HG03280 (cell line): ENCODE data around the gene OR6B3.

Experiments used
- ATAC-seq: cut with Tn5 transposase; IDR thresholded peaks from one replicate; pipeline ENCODE4 v1.9.1; 2021; ENCODE audit warnings: mild to moderate bottlenecking, moderate library complexity; ENCODE audit not compliant: unreplicated experiment

OR6B3 gene

GRCh38 chr2:240053173-240054155 is at the start of gene OR6B3:
Gene OR6B3 (minus strand): TSS chr2:240053521.
- ATAC-seq: no peak

GRCh38 chr2:240098349-240098748 is 45.0 kb upstream of the OR6B3 start:
- no peak for ATAC-seq

- ATAC-seq: no peak
These were observed 42.5 kb upstream of the OR6B3 start for GRCh38 chr2:240095556-240096523.

- no peak for ATAC-seq
These were observed 36.0 kb upstream of the OR6B3 start for GRCh38 chr2:240089306-240089705.

DNA sequence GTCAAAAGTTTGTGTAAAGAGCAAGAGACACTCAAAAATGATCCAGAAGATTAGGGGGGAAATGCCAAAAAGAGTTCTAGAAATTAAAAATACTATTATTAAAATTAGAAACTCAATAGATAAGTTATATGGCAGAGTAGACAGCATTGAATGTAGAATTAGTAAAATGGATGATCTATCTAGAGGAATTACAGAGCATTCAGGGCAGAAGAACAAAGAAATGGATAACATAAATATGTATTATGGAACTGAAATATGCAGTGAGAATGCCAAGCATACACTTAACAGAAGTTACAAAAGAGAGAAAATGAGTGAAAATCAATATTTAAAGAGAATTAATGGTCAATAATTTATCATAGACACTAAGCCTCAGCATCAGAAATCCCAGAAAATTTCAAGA is 33.2 kb upstream of the OR6B3 start:
- ATAC-seq: no peak

DNA sequence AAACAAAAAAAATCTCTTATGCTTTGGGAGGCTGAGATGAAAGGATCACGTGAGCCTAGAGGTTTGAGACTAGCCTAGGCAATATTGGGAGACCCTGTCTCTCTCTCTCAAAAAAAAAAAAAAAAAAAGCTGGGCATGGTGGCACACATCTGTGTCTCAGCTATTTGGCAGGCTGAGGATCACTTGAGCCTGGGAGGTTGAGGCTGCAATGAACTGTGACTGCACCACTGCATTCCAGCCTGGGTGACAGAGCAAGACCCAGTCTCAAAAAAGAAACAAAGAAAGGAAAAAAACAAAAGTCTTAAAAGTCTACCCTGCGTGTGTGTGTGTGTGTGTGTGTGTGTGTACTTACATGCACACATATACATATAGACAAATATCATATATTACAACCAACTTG is 25.3 kb upstream of the OR6B3 start:
- ATAC-seq: no peak

DNA sequence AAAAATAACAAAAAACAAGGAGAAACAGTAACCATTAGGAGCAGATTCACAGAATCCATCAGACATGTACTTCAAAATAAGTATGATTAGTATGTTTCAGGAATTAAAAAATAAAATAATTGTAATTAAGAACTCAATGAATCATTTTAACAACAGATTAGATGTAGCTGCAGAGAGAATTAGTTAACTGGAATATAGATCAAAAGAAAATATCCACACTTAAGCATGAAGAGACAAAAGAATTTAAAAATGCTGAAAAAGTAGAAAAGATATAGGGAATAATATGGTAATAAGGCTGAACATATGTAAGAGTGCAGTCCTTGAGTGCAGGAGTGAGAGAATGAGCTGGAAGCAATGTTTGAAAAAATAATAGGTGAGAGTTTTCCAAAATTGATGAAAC is 24.1 kb upstream of the OR6B3 start:
- ATAC-seq: no peak

DNA sequence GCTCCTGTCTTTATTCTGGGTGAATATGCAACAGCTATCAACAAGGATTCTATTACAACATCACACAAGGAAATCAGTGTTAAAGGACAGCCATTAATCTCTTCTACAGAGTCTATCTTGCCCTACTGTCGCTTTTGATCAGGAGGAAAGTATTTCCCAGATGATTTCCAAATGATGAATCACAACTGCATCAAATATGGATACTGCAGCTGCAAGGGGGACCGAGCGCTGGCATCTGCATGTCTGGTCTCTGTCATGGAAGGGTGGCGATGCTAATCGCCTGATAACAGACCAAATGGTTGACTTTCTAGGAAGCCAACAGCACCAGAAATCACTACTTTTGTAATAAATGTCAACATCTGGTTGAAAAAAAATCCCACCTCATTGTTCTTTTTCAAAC is 21.2 kb upstream of the OR6B3 start:
- no peak for ATAC-seq

DNA sequence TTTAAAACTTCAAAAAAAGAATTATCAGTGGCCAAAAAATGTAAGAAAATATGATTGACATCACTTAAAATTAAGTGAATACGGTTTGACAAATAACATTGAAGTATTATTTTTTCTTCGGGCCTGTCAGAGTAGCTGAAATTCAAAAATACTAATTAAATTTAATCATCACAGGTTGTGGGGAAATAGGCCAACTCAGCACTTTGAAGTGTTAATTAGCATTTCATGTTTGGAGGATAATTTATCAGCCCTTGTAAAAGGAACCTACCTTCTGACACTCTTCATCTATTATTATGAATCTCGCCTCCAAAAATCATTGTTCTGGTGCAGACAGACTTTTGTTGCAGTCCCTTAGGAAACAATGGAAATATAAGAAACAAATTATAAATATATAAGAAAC is 17.6 kb upstream of the OR6B3 start:
- ATAC-seq: no peak

DNA sequence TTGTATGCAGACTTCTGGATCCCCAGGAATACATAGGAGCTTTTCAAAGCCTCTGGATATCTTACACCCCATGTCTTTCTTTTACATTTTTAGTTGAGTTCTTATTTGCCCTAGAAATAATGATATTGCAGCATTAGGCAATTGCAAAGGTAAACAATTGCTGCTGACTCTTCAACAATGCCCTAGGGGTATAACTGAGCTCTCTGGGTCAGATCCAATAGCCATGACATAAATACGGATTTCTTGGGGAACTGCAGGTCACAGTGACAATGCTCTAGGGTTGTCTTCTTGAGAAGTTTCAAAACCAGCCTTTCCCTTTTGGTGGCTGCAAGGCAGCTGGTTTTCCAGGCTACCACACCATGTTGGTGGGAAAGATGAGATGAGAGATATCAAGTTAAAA is 16.5 kb upstream of the OR6B3 start:
- ATAC-seq: no peak

DNA sequence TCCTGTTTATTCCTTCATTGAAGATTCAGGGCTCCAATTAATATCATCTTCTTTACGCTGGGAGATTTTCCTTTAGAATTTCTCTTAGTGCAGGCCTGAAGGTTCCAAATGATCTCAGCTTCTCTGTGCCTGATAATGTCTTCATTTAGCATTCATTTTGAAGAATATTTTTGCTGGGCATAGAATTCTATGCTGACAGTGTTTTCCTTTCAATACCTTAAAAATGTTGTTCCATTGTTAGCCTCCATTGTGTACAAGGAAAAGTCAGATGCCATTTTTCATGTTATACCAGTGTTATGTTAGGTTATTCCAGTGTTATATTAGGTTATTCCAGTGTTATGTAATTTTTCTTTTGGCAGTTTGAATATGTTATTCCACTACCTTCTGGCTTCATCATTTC is 14.9 kb upstream of the OR6B3 start:
- ATAC-seq: no peak

DNA sequence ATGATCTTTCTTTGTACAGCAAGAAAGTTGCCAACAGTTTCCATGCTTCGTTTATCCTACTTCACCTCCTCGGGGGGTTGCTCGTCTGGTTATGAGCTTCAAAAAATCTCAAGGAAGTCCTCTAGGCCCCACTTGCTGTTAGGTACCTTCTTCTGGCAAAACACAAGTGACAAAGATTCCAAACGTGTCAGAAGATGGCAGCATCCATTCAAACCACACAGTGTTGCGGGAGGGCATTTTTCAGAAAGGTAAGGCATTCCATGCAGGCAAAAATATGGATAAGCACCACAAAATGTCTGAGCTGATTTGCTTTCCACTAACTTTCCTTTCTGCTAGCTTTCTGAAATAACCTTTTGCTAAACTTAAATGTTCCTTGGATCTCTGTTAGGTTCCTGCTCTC is 13.2 kb upstream of the OR6B3 start:
- no peak for ATAC-seq

DNA sequence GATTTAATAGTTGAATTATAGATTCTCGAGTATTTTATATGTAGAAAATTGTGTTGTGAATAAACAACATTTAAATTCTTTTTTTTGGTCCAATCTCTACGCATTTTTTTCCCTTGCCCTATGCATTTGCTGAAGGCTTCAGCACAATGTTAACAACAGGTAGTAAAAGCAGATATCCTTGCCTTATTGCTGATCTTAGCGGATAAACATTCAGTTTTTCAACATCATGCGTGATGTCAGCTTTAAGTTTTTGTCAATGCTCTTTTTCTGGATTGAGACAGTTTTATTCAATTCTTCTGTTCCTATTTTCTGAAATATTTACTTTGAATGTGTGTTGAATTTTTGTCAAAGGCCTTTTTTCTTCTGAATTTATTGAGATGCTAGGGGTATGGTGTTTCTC is 11.6 kb upstream of the OR6B3 start:
- no peak for ATAC-seq

DNA sequence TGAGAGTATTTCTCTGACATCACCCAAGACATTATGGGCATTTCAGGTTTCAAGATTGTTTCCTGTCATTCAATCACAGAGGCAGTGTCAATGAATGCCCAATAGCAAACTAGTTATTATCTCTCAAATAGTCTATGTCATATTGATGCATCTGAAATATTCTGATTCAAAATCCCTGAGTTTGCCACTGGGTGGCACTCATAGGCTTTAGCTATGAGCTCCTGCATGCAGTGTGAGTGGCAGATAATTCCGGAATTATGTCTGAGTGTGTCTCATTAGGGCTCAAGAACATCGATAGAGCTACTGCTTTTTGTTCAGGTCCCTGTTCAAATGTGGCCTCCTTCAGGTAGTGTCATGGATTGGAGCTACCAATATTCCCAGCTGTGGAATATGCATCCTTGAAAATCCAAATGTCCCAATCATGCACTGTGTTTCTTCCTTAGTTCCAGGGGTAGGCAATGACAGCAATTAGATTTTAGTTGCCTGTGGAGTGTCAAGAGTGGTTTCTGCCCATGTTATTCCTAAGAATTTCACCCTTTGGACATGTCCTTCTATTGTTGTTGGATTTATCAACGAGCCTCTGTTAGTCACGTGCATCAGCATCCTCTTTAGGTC is 7.8 kb upstream of the OR6B3 start:
- ATAC-seq: no peak

GRCh38 chr2:240056678-240057077 is 3.4 kb upstream of the OR6B3 start:
- ATAC-seq: no peak

GRCh38 chr2:240055177-240055917 is 2.0 kb upstream of the OR6B3 start:
- no peak for ATAC-seq

GRCh38 chr2:240052524-240052923 is 797 bp downstream of the OR6B3 start:
- no peak for ATAC-seq

- ATAC-seq: no peak
These were observed 1.6 kb downstream of the OR6B3 start for GRCh38 chr2:240051697-240052096.

DNA sequence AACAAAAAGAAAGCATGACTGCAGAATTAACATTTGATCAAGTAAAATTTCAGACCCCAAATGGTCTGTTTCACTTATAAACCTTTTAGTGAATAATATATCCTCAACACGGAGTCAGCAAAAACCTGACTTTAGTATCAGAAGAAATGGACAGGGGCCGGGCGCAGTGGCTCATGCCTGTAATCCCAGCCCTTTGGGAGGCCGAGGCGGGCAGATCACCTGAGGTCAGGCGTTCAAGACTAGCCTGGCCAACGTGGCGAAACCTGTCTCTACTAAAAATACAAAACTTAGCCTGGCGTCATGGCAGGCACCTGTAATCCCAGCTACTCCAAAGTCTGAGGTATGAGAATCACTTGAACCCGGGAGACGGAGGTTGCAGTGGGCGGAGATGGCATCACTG is 3.0 kb downstream of the OR6B3 start:
- no peak for ATAC-seq

GRCh38 chr2:240048237-240048636 is 5.1 kb downstream of the OR6B3 start:
- ATAC-seq: no peak
